ENCODE data around the gene CFAP57. TPM values are rescaled to one million over a fixed set of nuclear protein-coding genes. Genes with fewer than 3 reads are reported as not detected.
"Not testable (repeated sequence)": the region's sequence is repeated elsewhere in the genome, so short reads cannot be mapped to it uniquely, and the experiment has no call there.

CFAP57 gene
- total and polyA plus RNA-seq, 2 experiments from 2014 or later: 0.10 to 0.46 TPM

- Histone ChIP-seq H3K27ac (no peak overlapping the region), H3K9me3 (ENCODE audit: low read depth) (no peaks in the 10 kb centered on the region), H3K9me2 (replicated peaks; ENCODE audit: insufficient read depth) (no peaks in the 10 kb centered on the region), H3K79me2 (no peaks in the 10 kb centered on the region), H4K20me1 (ENCODE audit: insufficient read depth, poor library complexity, severe bottlenecking) (no peaks in the 10 kb centered on the region), H3K4me2 (no peak overlapping the region), H3K36me3 (replicated peaks; ENCODE audit: insufficient read depth, low read depth) (no peaks in the 10 kb centered on the region), H3K27me3 (no peaks in the 10 kb centered on the region), H3K4me3 (no peak overlapping the region), H3K4me1 (ENCODE audit: insufficient read depth) (no peaks in the 10 kb centered on the region), H2AFZ (no peak overlapping the region)
- TF ChIP-seq, protein P1, sequence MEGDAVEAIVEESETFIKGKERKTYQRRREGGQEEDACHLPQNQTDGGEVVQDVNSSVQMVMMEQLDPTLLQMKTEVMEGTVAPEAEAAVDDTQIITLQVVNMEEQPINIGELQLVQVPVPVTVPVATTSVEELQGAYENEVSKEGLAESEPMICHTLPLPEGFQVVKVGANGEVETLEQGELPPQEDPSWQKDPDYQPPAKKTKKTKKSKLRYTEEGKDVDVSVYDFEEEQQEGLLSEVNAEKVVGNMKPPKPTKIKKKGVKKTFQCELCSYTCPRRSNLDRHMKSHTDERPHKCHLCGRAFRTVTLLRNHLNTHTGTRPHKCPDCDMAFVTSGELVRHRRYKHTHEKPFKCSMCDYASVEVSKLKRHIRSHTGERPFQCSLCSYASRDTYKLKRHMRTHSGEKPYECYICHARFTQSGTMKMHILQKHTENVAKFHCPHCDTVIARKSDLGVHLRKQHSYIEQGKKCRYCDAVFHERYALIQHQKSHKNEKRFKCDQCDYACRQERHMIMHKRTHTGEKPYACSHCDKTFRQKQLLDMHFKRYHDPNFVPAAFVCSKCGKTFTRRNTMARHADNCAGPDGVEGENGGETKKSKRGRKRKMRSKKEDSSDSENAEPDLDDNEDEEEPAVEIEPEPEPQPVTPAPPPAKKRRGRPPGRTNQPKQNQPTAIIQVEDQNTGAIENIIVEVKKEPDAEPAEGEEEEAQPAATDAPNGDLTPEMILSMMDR (IDR thresholded peaks at IDR 0.05; ENCODE audit: poor library complexity): no peak
- no peak for TF ChIP-seq EZH2phosphoT487 (IDR thresholded peaks at IDR 0.05; ENCODE audit: low read depth, severe bottlenecking, unreplicated experiment)
- no peak for TF ChIP-seq EZH2 (IDR thresholded peaks at IDR 0.05; ENCODE audit: borderline replicate concordance)
- DNase-seq (ENCODE audit: low spot score): no peak
- WGBS (ENCODE audit: low lambda C conversion rate, missing lambda C conversion rate): 88% methylated on average over 9 of the region's 9 CpGs
Measured at GRCh38 chr1:43135857-43136781, 36.0 kb upstream of the CFAP57 start.

GRCh38 chr1:43137445-43138052 lies 34.6 kb upstream of the CFAP57 start:
- Histone ChIP-seq H3K27me3 (no peaks in the 10 kb centered on the region), H3K9me3 (ENCODE audit: low read depth) (no peaks in the 10 kb centered on the region), H3K4me1 (ENCODE audit: insufficient read depth) (no peaks in the 10 kb centered on the region), H3K9me2 (replicated peaks; ENCODE audit: insufficient read depth) (no peaks in the 10 kb centered on the region), H2AFZ (no peak overlapping the region), H3K4me3 (no peak overlapping the region), H3K27ac (no peak overlapping the region), H3K36me3 (replicated peaks; ENCODE audit: insufficient read depth, low read depth) (no peaks in the 10 kb centered on the region), H3K4me2 (no peak overlapping the region), H3K79me2 (no peaks in the 10 kb centered on the region), H4K20me1 (ENCODE audit: insufficient read depth, poor library complexity, severe bottlenecking) (no peaks in the 10 kb centered on the region)
- no peak for TF ChIP-seq EZH2phosphoT487 (IDR thresholded peaks at IDR 0.05; ENCODE audit: low read depth, severe bottlenecking, unreplicated experiment)
- TF ChIP-seq, protein P1 (IDR thresholded peaks at IDR 0.05; ENCODE audit: poor library complexity): no peak
- no peak for TF ChIP-seq EZH2 (IDR thresholded peaks at IDR 0.05; ENCODE audit: borderline replicate concordance)
- DNase-seq (ENCODE audit: low spot score): no peak
- 93% methylated on average over 7 of the region's 7 CpGs for WGBS (ENCODE audit: low lambda C conversion rate, missing lambda C conversion rate)

DNA sequence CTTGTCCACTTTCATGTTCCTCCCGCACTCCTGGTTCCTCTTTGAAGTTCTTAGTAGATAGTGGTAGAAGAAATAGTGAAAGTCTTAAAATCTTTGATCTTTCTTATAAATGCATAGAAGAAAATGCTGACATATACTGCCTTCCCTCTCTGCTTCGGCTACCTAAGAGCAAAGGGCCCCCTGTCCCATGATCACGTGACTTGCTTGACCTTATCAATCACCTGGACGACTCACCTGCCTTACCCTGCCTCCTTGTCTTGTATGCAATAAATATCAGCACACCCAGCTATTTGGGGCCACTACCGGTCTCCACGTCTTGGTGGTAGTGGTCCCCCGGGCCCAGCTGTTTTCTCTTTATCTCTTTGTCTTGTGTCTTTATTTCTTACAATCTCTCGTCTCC lies 32.8 kb upstream of the CFAP57 start:
- not testable (repeated sequence) for H3K27me3 ChIP-seq; H3K4me1 ChIP-seq (ENCODE audit: insufficient read depth); H3K9me3 ChIP-seq (ENCODE audit: low read depth); H4K20me1 ChIP-seq (ENCODE audit: insufficient read depth, poor library complexity, severe bottlenecking); H3K4me3 ChIP-seq; H3K9me2 ChIP-seq (replicated peaks; ENCODE audit: insufficient read depth); H3K79me2 ChIP-seq; H3K4me2 ChIP-seq; H3K27ac ChIP-seq; H3K36me3 ChIP-seq (replicated peaks; ENCODE audit: insufficient read depth, low read depth); DNase-seq (ENCODE audit: low spot score); H2AFZ ChIP-seq
- 94% methylated on average over 8 of the region's 8 CpGs for WGBS (ENCODE audit: low lambda C conversion rate, missing lambda C conversion rate)

DNA sequence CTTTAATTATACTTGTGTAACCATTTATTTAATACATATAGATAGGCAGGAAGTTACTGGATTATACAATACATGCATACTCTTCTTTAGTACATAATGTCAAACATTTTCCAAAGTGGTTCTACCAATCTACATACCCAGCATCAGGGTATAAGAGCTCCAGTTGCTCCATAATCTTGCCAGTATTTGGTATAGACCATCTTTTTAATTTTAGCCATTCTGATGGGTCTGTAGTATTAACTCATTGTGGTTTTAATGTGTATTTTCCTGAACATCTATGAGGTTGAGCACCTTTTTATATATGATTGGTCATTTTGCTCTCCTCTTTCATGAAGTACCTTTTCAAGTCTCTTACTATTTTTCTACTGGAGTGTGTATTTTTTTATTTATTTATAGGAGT lies 32.1 kb upstream of the CFAP57 start:
- no peaks in the 10 kb centered on the region for H3K79me2 ChIP-seq
- no peaks in the 10 kb centered on the region for H3K27me3 ChIP-seq
- H3K4me1 ChIP-seq (ENCODE audit: insufficient read depth): no peaks in the 10 kb centered on the region
- no peaks in the 10 kb centered on the region for H3K9me3 ChIP-seq (ENCODE audit: low read depth)
- H3K27ac ChIP-seq: no peak overlapping the region
- H3K4me3 ChIP-seq: no peak overlapping the region
- no peak for DNase-seq (ENCODE audit: low spot score)
- no peak overlapping the region for H3K4me2 ChIP-seq
- H4K20me1 ChIP-seq (ENCODE audit: insufficient read depth, poor library complexity, severe bottlenecking): no peaks in the 10 kb centered on the region
- no peaks in the 10 kb centered on the region for H3K36me3 ChIP-seq (replicated peaks; ENCODE audit: insufficient read depth, low read depth)
- no peaks in the 10 kb centered on the region for H3K9me2 ChIP-seq (replicated peaks; ENCODE audit: insufficient read depth)
- no peak overlapping the region for H2AFZ ChIP-seq
- TF ChIP-seq EZH2 (IDR thresholded peaks at IDR 0.05; ENCODE audit: borderline replicate concordance) (no peak), EZH2phosphoT487 (IDR thresholded peaks at IDR 0.05; ENCODE audit: low read depth, severe bottlenecking, unreplicated experiment) (no peak)
- TF ChIP-seq, protein P1 (IDR thresholded peaks at IDR 0.05; ENCODE audit: poor library complexity): no peak
